Effector memory CD8-positive, alpha-beta T cell (primary cell): ENCODE measurements around the gene CDC14B.

Source experiments
- ATAC-seq: fragments of 150-1000 bp; cut with Tn5 transposase; replicated peaks from 2 replicates; pipeline ENCODE4 v1.10.0; 2021; ENCODE audit warnings: mild to moderate bottlenecking, moderate library complexity
- DNase-seq, 3 experiments: peaks; one replicate each; pipeline ENCODE4 v3.0.0; 2021
- H3K27ac Mint-ChIP-seq, 2 donors: one replicate each; pipeline ENCODE4 v1.8.0; 2022; ENCODE audit warnings: mild to moderate bottlenecking in 2 of 2, mixed read lengths in 2 of 2, moderate library complexity in 2 of 2
- H3K27me3 Mint-ChIP-seq, 2 donors: one replicate each; pipeline ENCODE4 v1.8.0; 2022; ENCODE audit warnings: mixed read lengths in 2 of 2
- H3K36me3 Mint-ChIP-seq: one replicate; pipeline ENCODE4 v1.8.0; 2022; ENCODE audit warnings: mild to moderate bottlenecking, moderate library complexity, mixed read lengths; ENCODE audit not compliant: insufficient read depth
- H3K4me1 Mint-ChIP-seq, 2 donors: one replicate each; pipeline ENCODE4 v1.8.0; 2022; ENCODE audit warnings: low read depth in 2 of 2, mixed read lengths in 2 of 2
- H3K4me3 Mint-ChIP-seq, 2 donors: one replicate each; pipeline ENCODE4 v1.8.0; 2022; ENCODE audit warnings: mild to moderate bottlenecking in 2 of 2, mixed read lengths in 2 of 2, moderate library complexity in 2 of 2
- H3K9me3 Mint-ChIP-seq, 2 donors: one replicate each; pipeline ENCODE4 v1.8.0; 2022; ENCODE audit warnings: mixed read lengths in 2 of 2

The CDC14B gene

DNA sequence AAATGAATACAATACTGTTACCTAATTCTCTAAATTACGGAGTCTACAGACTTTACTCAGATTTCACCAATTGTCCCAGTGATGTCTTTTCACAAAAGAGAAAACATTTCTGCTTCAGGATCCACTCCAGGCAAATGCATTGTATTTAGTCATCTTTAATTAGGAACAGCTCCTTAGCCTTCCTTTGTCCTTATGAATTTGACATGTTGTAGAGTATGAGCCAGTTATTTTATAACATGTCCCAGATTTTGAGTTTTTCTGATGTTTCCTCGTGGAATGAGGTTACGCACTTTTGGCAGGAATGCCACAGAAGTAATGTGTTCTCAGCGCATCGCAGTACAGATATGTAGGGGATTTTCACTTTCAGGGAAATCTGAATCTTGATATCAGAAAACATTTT is 159.2 kb downstream of the CDC14B start:
- Mint-ChIP-seq H3K27ac (no peak overlapping the region), H3K36me3 (peaks cover 14% of the 10 kb centered on the region), H3K27me3 (no peaks in the 10 kb centered on the region), H3K9me3 (no peaks in the 10 kb centered on the region), H3K4me1 (no peaks in the 10 kb centered on the region), H3K4me3 (no peak overlapping the region)
- ATAC-seq, result no peak
- DNase-seq, result no peak

DNA sequence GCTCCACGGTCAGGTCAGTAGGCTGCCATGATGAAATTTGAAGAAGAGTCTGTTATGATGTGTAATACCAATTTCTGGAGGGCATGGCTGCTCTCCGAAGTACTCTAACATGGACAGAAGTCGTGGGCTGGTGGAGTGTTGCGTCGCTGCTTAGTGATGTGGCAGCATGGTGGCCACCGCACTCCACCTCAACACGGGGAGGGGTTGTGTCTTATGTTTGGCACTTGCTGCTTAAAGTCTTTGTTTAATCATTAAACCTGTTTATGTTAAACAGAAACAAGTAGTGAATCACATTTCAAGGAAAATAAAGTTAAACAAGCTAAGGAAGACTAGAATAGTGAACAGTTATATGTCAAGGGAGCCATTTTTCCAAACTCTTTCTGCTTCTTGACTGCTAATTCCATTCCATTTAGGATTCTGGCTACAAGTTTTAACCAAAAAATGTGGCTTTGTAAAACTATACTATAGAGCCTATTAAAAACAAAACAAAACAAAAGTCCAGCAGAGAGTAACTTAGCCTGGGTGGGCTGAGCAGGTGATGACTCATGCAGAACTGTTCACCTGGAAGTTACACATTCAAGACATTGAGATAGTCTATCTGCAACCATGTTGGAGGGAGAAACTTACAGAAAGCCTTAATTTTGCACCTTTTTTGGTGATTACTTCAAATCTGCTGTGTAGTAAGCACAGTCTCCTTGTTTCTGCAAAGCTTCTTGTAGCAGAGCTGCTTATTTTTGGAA is 160.2 kb downstream of the CDC14B start:
- Mint-ChIP-seq H3K9me3 (no peaks in the 10 kb centered on the region), H3K27ac (peak overlapping the region; percentile 5 to 13), H3K4me1 (no peaks in the 10 kb centered on the region), H3K27me3 (no peaks in the 10 kb centered on the region), H3K36me3 (peaks cover 11% of the 10 kb centered on the region), H3K4me3 (no peak overlapping the region)
- DNase-seq (no peak), ATAC-seq (no peak)

- DNase-seq (no peak), ATAC-seq (no peak)
- Mint-ChIP-seq H3K27ac (no peak overlapping the region), H3K27me3 (no peaks in the 10 kb centered on the region), H3K36me3 (peaks cover 8% of the 10 kb centered on the region), H3K9me3 (no peaks in the 10 kb centered on the region), H3K4me1 (peaks cover 2 to 3% of the 10 kb centered on the region in 2 donors), H3K4me3 (no peak overlapping the region)
Observed at GRCh38 chr9:96458226-96458625, 161.4 kb downstream of the CDC14B start.

DNA sequence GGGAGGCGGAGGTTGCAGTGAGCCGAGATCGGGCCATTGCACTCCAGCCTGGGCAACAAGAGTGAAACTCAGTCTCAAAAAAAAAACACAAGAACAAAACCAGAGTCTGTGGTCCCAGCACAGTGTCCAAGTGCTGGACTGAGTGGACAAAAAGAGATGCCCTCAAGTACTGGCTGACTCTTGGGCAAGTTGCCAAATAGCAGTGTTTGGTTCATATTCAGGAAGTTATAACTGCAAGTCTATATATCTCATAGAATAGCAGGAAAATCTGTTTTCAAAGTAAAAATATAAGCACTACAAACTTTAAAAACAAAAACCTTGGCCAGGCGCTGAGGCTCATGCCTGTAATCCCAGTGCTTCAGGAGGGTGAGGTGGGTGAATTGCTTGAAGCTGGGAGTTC is 162.4 kb downstream of the CDC14B start:
- ATAC-seq, result no peak
- Mint-ChIP-seq H3K9me3 (no peaks in the 10 kb centered on the region), H3K4me1 (peaks cover 4 to 7% of the 10 kb centered on the region in 2 donors), H3K36me3 (peaks cover 8% of the 10 kb centered on the region), H3K27me3 (no peaks in the 10 kb centered on the region), H3K27ac (no peak overlapping the region), H3K4me3 (no peak overlapping the region)
- DNase-seq, result no peak

DNA sequence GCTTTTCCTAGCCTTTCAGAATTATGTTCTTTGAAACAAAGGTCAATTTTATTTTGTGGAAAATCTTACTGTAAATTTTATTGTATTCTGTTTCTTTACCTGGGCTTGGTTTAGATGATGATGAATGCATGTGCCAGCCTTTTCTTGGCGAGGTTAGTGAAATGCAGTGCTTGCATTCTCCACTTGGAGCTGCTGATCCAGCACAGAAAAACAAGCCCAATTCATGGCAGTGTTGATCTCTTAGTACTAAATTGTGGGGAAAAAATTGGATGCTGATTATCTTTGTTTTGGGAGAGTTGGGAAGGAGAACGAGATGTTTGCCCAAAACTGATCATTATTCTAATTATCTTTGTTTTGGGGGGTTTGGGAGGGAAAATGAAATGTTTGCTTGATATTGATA is 166.0 kb downstream of the CDC14B start:
- Mint-ChIP-seq H3K4me3 (no peak overlapping the region), H3K27ac (peak overlapping the region in 1 of 2 donors; percentile 2), H3K36me3 (peaks cover 8% of the 10 kb centered on the region), H3K9me3 (no peaks in the 10 kb centered on the region), H3K27me3 (no peaks in the 10 kb centered on the region), H3K4me1 (peaks cover 12 to 14% of the 10 kb centered on the region in 2 donors)
- DNase-seq (no peak), ATAC-seq (no peak)

DNA sequence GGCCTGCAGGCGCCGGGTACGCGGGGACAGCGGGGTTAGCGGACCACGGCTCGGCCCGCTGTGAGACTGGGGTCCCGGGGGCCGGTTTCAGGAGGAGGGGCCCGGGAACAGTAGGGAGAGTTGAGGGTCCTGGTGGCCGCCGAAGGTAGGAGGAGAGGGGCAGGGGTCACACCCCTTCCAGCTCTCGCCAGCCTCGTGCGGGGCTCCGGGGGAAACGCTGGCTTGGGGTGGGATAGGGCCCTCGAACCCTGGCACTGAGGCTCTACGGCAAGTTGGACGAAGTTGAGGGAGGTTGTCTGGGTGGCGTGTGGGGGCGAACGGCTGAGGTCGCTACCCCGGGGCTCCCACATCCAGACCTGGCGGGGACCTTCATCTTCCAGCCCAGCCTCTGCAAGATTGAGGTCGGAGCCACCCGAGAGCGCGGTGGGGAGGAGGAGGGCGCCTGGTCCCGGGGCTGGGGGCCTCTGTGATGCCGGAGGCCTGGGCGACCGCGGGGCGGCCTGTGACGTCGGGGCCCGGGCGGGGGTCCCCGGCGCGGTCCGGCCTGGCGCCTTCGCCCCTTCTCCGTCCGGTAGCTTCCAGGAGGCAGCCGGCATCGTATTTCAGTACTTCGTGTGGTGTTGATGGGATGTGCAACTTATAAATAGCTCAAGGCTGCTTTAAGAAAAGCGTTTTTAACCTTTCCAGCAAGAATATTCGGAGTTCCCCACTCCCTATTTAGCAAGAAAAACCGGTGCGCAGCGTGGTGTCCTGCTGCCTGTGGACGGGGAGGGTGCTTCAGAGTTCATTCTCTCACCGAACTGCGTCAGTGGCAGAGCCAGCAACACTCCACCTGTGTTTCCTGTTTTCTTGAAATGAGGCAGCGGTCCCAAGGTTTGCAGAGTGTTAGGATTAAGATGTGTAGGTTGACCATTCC is 168.8 kb downstream of the CDC14B start:
- H3K9me3 Mint-ChIP-seq, result no peaks in the 10 kb centered on the region
- peak; percentile 30 to 36 (median 30) for DNase-seq
- H3K27me3 Mint-ChIP-seq, result no peaks in the 10 kb centered on the region
- H3K36me3 Mint-ChIP-seq, result peaks cover 3% of the 10 kb centered on the region
- H3K27ac Mint-ChIP-seq, result peak overlapping the region; percentile 87 to 89
- peaks cover 12 to 14% of the 10 kb centered on the region in 2 donors for H3K4me1 Mint-ChIP-seq
- ATAC-seq, result peak; percentile 26
- H3K4me3 Mint-ChIP-seq, result peak overlapping the region; percentile 86 to 92
